Measurements from ENCODE around the gene AGPS.

GRCh38 chr2:177391822-177392372, 676 bp upstream of the AGPS start:
- TF ChIP-seq POLR2AphosphoS5 (IDR thresholded peaks at IDR 0.05; ENCODE audit: borderline replicate concordance, low read depth, low read length) (no peak), EZH2 (IDR thresholded peaks at IDR 0.05) (no peak)
